ENCODE data around the gene DALRD3. TPM values are rescaled to one million over a fixed set of nuclear protein-coding genes. Genes with fewer than 3 reads are reported as not detected.

DALRD3 gene
- total and polyA plus RNA-seq, 9 donors, result 21.1 to 74.9 (median 27.5) TPM

DNA sequence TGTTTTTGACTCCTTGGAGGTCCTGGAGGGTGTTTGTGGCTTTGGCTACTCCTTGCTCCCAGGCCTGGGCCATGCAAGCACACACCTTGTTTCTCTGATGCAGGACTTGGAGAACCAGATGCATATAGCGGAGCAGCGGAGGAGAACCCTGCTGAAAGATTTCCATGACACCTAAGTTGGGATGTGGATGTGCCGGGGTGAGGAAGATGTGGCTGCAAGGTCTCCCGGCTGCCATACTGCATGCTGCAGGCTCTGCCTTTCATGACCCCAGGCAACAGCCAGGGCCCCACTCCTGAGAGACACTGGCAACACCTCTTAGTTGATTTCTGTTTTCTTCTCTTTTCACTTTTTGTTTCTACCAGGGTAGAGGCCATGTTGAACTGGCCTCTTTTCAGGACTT is 35.3 kb downstream of the DALRD3 start:
- H3K9me3 ChIP-seq, result no peaks in the 10 kb centered on the region
- peak in 1 of 5 donors; percentile 27 for DNase-seq
- no peaks in the 10 kb centered on the region for H3K36me3 ChIP-seq
- H3K4me3 ChIP-seq, result no peak overlapping the region
- no peak overlapping the region for H3K27ac ChIP-seq
- H3K4me1 ChIP-seq (ENCODE audit: insufficient read depth), result no peaks in the 10 kb centered on the region
- intact Hi-C loops (cut with DNase I), result loop anchor here in 1 of 4 donors (10.0 kb wide), 1 partner anchor 112 kb away; the partner anchor contains the start of gene QRICH1
- no peak for TF ChIP-seq POLR2A (IDR thresholded peaks at IDR 0.05)
- no peak for TF ChIP-seq EP300 (IDR thresholded peaks at IDR 0.05)
- TF ChIP-seq, protein P1, sequence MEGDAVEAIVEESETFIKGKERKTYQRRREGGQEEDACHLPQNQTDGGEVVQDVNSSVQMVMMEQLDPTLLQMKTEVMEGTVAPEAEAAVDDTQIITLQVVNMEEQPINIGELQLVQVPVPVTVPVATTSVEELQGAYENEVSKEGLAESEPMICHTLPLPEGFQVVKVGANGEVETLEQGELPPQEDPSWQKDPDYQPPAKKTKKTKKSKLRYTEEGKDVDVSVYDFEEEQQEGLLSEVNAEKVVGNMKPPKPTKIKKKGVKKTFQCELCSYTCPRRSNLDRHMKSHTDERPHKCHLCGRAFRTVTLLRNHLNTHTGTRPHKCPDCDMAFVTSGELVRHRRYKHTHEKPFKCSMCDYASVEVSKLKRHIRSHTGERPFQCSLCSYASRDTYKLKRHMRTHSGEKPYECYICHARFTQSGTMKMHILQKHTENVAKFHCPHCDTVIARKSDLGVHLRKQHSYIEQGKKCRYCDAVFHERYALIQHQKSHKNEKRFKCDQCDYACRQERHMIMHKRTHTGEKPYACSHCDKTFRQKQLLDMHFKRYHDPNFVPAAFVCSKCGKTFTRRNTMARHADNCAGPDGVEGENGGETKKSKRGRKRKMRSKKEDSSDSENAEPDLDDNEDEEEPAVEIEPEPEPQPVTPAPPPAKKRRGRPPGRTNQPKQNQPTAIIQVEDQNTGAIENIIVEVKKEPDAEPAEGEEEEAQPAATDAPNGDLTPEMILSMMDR (IDR thresholded peaks at IDR 0.05), result no peak
- WGBS, 3 donors, result 84 to 93% (median 93%) methylated on average over 4 of the region's 4 CpGs
- no peaks in the 10 kb centered on the region for H3K27me3 ChIP-seq

DNA sequence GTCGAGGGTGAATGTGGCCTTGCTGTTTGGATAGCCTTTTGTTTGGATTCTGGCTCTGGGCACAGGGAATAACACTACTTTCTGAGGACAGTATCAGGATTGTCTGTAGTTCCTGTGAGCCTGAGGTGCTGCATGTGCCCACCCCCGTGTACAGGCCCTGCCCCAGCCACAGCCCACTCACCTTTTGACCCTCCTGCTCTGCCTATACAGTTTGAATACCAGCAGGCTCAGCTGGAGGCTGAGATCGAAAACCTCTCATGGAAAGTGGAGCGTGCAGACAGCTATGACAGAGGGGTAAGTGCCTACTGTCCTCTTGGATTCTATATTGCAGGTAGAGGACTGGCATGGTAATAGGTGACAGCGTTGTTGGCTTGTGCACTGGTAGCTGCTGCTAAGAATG is 35.7 kb downstream of the DALRD3 start:
- no peaks in the 10 kb centered on the region for H3K27me3 ChIP-seq
- H3K9me3 ChIP-seq, result no peaks in the 10 kb centered on the region
- no peaks in the 10 kb centered on the region for H3K4me1 ChIP-seq (ENCODE audit: insufficient read depth)
- DNase-seq, result no peak
- H3K27ac ChIP-seq, result no peak overlapping the region
- H3K36me3 ChIP-seq, result no peaks in the 10 kb centered on the region
- WGBS, 3 donors, result 72 to 76% (median 76%) methylated on average over 5 of the region's 5 CpGs
- no peak for TF ChIP-seq EP300 (IDR thresholded peaks at IDR 0.05)
- TF ChIP-seq, protein P1 (IDR thresholded peaks at IDR 0.05), result no peak
- no peak for TF ChIP-seq POLR2A (IDR thresholded peaks at IDR 0.05)
- intact Hi-C loops (cut with DNase I), result loop anchor here in 1 of 4 donors (10.0 kb wide), 1 partner anchor 112 kb away; the partner anchor contains the start of gene QRICH1
- H3K4me3 ChIP-seq, result no peak overlapping the region

- Histone ChIP-seq H3K36me3 (no peaks in the 10 kb centered on the region), H3K27ac (no peak overlapping the region), H3K4me1 (ENCODE audit: insufficient read depth) (no peaks in the 10 kb centered on the region), H3K27me3 (no peaks in the 10 kb centered on the region), H3K4me3 (no peak overlapping the region), H3K9me3 (no peaks in the 10 kb centered on the region)
- TF ChIP-seq POLR2A (IDR thresholded peaks at IDR 0.05) (no peak), EP300 (IDR thresholded peaks at IDR 0.05) (no peak)
- TF ChIP-seq, protein P1 (IDR thresholded peaks at IDR 0.05), result no peak
- intact Hi-C loops (cut with DNase I), result loop anchor here in 1 of 4 donors (10.0 kb wide), 1 partner anchor 113 kb away; the partner anchor contains the start of gene QRICH1
- DNase-seq, result no peak
These were observed 36.4 kb downstream of the DALRD3 start for GRCh38 chr3:48982016-48982415.

DNA sequence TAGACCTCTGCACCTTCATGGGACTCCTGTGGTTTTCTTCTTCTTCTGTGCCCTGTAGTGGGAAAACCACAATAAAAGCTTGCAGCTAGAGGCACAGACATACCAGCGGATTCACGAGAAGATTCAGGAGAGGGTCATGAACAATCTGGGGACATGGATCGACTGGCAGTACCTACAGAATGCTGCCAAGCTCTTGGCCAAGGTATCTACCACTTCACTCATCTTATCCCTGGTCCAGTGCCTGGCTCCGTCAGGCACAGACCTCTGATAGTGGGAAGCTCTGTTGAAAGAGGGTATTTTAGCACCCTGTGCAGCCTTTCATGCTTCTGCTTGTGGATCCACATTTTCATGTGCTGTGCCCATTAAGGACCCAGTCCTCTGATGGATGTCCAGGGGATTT is 38.1 kb downstream of the DALRD3 start:
- H3K4me3 ChIP-seq, result no peak overlapping the region
- no peaks in the 10 kb centered on the region for H3K9me3 ChIP-seq
- no peak overlapping the region for H3K27ac ChIP-seq
- TF ChIP-seq, protein P1 (IDR thresholded peaks at IDR 0.05), result no peak
- TF ChIP-seq EP300 (IDR thresholded peaks at IDR 0.05) (no peak), POLR2A (IDR thresholded peaks at IDR 0.05) (no peak)
- no peaks in the 10 kb centered on the region for H3K4me1 ChIP-seq (ENCODE audit: insufficient read depth)
- intact Hi-C loops (cut with DNase I), result loop anchor here in 1 of 4 donors (10.0 kb wide), 1 partner anchor 115 kb away; the partner anchor contains the start of gene QRICH1
- H3K36me3 ChIP-seq, result no peaks in the 10 kb centered on the region
- 90 to 96% (median 92%) methylated on average over 4 of the region's 4 CpGs for WGBS, 3 donors
- no peaks in the 10 kb centered on the region for H3K27me3 ChIP-seq
- no peak for DNase-seq

All from ovary (tissue), 9 donors.